Ishikawa (cell line): ENCODE measurements around the gene PAPSS2.

Source experiments
- CEBPB ChIP-seq: IDR thresholded peaks from 2 replicates; pipeline ENCODE4 v1.6.1; 2012
- CREB1 ChIP-seq: IDR thresholded peaks from 2 replicates; pipeline ENCODE4 v1.6.1; 2012; ENCODE audit warnings: low read depth
- EGR1 ChIP-seq: IDR thresholded peaks from 2 replicates; pipeline ENCODE4 v1.6.1; 2012
- EP300 ChIP-seq: IDR thresholded peaks from 2 replicates; pipeline ENCODE4 v1.6.1; 2012; ENCODE audit warnings: borderline replicate concordance
- FOXM1 ChIP-seq: IDR thresholded peaks from 2 replicates; pipeline ENCODE4 v1.6.1; 2012; ENCODE audit warnings: low read depth, borderline replicate concordance
- MAX ChIP-seq: IDR thresholded peaks from 2 replicates; pipeline ENCODE4 v1.6.1; 2012
- NFIC ChIP-seq: IDR thresholded peaks from 2 replicates; pipeline ENCODE4 v1.6.1; 2012
- RAD21 ChIP-seq: IDR thresholded peaks from 2 replicates; pipeline ENCODE4 v1.6.1; 2012; ENCODE audit warnings: low read depth
- REST ChIP-seq: IDR thresholded peaks from 2 replicates; pipeline ENCODE4 v1.6.1; 2012; ENCODE audit warnings: low read depth, mild to moderate bottlenecking
- TAF1 ChIP-seq: IDR thresholded peaks from 2 replicates; pipeline ENCODE4 v1.6.1; 2012; ENCODE audit warnings: low read depth, mild to moderate bottlenecking
- TCF12 ChIP-seq: IDR thresholded peaks from 2 replicates; pipeline ENCODE4 v1.6.1; 2012; ENCODE audit warnings: low read depth
- TEAD4 ChIP-seq: IDR thresholded peaks from 2 replicates; pipeline ENCODE4 v1.6.1; 2012
- USF1 ChIP-seq: IDR thresholded peaks from 2 replicates; pipeline ENCODE4 v1.6.1; 2012
- YY1 ChIP-seq: IDR thresholded peaks from 2 replicates; pipeline ENCODE4 v1.6.1; 2012; ENCODE audit warnings: low read depth
- ZBTB7A ChIP-seq: IDR thresholded peaks from 2 replicates; pipeline ENCODE4 v1.6.1; 2012; ENCODE audit warnings: low read depth

The PAPSS2 gene

GRCh38 chr10:87733081-87733480 lies 73.4 kb downstream of the PAPSS2 start:
- TF ChIP-seq REST: no peak

GRCh38 chr10:87734987-87735827 lies 75.5 kb downstream of the PAPSS2 start:
- TF ChIP-seq FOXM1: no peak
- TF ChIP-seq EP300: no peak
- TF ChIP-seq EGR1: no peak
- TF ChIP-seq RAD21: peak; percentile 96
- no peak for TF ChIP-seq CEBPB
- no peak for TF ChIP-seq ZBTB7A
- TF ChIP-seq YY1: 0 out of 2 replicates have a peak, but pooled peaks have one; percentile 16
- TF ChIP-seq TAF1: no peak
- TF ChIP-seq USF1: no peak
- no peak for TF ChIP-seq MAX
- TF ChIP-seq CREB1: no peak
- peak; percentile 39; the same call in 1 of the 2 replicates for TF ChIP-seq TCF12
- no peak for TF ChIP-seq REST
- TF ChIP-seq NFIC: peak; percentile 92

GRCh38 chr10:87738253-87738652 lies 78.6 kb downstream of the PAPSS2 start:
- peak; percentile 70 for TF ChIP-seq CEBPB

DNA sequence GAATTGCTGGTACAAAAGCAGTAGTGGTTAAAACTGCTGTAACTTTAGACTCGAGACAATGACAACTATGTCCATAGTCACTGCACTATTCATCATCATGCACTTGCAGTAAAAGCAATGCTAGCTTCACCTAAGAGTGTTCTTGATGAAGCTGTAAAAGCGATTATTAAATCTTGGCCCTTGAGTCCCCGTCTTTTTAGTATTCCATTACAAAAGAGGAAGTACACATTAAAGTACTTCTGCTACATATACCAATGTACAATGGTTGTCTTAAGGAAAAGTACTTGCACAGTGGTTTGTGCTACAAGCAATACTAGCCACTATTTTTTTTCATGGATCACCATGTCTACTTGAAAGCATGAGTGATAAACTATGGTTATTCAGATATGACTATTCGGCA lies 80.0 kb downstream of the PAPSS2 start:
- TF ChIP-seq TCF12 (no peak), EGR1 (no peak), EP300 (no peak), USF1 (no peak), TAF1 (no peak), RAD21 (no peak), MAX (no peak), CEBPB (no peak), CREB1 (no peak), ZBTB7A (no peak), YY1 (no peak), FOXM1 (no peak), NFIC (no peak), REST (no peak), TEAD4 (no peak)

DNA sequence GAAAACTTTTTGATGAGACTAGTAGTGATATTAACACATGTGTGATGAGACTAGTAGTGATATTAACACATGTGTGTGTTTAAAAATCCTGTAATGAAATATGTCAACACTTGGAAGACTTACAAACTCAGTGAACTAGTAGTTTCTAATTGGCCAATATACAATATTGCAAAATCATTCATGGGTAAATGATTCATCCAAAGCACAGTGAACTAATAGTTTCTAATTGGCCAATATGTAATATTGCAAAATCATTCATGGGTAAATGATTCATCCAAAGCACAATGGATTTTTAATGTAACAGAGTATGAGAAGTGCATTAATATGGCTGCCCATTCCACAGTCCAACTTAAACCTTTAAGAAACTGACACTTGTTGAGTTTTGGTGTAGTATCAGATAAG lies 80.6 kb downstream of the PAPSS2 start:
- TF ChIP-seq MAX (no peak), RAD21 (no peak), NFIC (no peak), TAF1 (no peak), EP300 (no peak), TCF12 (no peak), YY1 (no peak), USF1 (no peak), CREB1 (no peak), EGR1 (no peak)
